HG02852 (cell line): ENCODE data around the gene UVSSA.

Experiments
- ATAC-seq: cut with Tn5 transposase; IDR thresholded peaks from one replicate; pipeline ENCODE4 v1.9.1; 2021; ENCODE audit warnings: mild to moderate bottlenecking, moderate library complexity; ENCODE audit not compliant: unreplicated experiment

UVSSA gene

GRCh38 chr4:1404573-1405253 is 57.7 kb downstream of the UVSSA start:
- no peak for ATAC-seq

DNA sequence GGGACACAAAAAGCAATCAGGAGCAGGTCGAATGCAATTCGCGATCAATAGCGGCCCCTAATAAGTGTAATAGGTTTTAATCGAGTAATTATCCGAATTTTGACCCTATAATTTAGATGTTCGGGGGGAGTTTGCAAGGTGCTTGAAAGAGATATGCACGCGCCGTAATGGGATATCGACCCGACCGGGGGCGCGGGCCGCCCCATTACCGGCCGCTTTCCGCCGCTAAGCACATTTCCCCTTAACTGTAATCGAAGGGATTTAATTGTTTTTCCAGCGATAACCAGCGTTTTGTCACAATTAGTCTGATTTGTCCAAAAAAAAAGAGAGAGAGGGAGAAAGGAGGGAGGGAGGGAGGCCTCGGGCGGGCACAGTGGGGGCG is 58.2 kb downstream of the UVSSA start:
- ATAC-seq = no peak

DNA sequence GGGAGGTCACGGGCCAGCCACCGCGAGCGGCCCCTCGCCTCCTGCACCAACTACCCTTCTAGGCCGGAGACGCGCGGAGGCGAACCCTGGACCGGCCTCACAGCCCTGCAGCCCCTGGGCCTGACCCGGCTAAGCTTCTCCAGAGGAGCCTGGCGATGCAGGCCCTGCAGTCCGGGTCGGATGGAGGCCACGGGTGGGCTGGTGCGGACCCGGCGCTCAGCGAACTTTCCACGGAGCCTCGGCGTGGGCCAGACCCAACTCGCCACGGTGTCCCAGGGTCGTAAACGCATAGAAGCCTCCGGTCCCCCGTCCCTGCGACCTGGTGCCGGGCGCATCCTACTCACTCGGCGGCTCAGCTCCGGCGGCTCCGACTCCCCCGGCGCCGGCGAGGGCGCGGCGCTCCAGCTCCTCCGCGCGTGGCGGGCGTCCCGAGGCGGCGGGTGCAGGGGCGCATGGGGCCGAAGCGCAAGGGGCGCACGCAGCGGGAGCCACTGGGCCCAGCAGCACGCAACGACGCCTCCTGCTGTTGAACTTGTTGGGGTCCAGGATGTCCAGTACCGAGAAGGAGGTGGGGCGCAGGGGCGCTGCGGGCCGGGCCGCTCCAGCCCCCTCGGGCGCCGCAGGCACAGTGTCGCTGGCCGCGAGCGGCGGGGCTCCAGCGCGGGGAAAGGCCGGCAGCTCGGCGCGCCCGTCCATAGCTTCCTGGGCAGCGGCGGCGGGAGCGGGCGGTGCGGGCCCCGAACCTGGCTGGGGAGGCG is 58.8 kb downstream of the UVSSA start:
- ATAC-seq = no peak

GRCh38 chr4:1406394-1406980 is 59.5 kb downstream of the UVSSA start, which contains the start of gene NKX1-1:
TSS of gene NKX1-1 (minus strand) at chr4:1406442. CDS start at chr4:1406442, 0 bp downstream.
- ATAC-seq = no peak

DNA sequence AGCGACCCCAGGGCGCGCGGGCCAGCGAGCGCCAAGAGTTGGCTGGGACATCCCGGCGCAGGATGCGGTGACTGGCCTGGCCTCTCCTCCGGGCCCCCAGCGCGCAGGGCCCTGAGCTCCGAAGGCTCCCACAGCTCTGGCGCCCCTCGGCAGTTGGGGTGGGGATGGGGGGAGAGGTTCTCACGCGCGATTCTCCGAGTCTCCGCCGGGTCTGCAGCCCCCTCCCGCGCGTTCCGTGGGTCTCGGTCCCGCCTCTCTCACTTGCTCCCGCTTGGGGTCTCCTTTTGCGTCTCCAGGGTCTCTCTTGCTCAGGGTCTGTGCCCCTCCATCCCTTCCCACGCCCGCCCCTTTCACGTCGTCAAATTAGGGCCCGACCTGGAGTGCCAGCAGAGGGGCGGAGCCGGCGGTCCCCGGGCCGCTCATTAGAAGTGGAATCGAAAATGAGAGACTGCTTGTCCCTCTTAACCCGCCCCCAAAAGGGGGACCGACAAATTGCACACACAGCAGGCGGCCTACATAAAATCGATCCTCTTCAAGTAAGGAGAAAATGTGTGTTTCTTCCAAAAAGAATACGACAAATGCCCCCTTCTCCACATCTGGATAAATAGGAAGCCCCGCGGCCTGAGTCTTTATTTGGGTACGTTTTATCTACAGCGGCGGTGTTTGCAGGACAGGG is 60.1 kb downstream of the UVSSA start:
- no peak for ATAC-seq

DNA sequence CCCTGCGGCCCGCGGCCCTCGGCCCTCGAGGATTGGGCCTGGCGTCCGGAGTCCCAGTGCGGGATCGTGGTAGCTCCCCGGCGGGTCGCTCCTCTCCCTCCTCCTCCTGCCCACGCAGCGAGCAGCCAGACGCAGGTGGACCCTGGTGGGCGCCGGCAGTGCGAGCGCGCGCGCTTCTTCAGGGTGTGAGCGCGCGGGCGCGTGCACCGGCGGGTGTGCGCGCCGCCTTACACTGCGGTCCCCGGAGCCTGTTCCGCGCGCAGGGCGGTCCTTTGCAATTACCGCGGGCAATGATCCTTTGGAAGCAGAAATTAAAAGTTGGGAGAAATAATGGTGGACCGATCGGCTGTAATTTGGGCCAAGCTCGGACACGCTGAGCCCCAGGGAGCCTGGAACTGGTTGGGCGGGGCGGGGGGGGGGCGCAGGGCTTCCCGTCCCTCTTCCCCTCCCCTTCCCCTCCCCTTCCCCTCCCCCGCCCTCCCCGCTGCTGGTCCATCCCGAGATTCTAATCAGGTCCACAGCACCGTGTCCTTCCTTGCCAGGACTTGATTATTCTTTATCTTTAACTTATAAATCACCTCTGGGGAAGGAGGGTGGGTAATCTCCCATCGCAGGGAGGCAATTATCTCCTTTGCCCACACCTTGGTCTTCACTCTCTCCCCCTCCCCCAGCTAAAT is 60.8 kb downstream of the UVSSA start:
- ATAC-seq = no peak

DNA sequence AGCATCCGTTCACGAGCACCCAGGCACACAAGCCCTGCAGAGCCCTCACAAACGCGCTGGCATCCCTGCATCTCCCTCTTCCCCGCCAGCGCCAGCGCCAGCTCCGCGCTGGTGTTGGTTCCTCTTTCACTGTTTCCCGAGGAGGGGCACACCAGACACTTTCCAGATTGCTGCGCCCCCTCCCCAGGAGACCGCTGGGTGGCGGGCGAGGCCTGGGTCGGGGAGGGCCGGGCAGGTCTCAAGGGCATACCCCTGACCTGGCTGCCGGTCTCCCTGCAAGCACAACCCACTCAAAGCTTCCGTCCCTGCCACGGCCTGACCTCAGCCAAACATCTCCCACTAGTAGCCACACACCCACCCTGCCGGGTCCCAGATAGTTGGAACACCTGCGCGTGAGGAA is 61.4 kb downstream of the UVSSA start:
- no peak for ATAC-seq

GRCh38 chr4:1409079-1409478 is 62.1 kb downstream of the UVSSA start:
- no peak for ATAC-seq

DNA sequence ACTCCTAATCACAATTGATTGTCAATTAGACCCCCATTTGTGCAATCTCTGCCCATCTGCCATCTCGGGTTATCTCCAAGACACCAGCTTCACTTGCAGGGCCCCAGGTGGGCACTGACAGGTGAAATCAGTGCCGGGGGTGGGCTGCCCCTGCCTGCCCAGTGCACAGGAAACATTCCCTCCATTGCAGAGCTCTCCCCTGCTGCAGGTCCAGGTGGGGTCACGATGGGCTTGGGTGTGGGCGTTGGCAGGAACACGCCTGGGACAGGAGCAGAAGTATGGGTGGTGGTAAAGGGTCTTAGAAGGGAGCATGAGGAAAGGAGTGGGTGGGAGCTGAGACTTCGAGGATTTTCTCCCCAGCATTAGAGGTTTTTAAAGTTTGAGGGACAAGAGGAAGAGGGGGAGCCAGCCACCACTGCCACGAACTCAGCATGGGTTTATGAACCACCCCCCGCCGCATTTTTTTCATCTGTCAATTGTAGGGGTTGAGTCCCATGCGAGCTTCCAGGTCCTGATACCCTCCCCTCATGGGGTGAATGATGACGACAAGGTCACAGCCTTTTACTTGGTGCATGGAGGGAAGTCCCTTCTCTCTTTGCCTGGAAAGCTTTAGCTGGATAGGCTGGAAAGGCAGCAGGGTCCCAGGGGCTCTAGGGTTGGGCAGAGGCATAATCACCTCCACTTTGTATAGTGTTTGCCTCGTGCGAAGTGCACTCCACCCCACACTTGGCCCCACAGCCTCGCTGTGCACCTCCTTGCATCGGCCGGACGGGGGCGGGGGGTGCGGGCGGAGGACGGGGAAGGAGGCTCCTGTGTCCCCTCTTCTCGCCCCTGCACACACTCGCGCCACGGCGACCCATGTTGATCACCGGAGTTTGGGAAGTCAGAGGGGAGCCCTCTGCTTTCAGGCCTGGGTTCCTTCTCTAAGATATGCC is 62.8 kb downstream of the UVSSA start:
- no peak for ATAC-seq

- no peak for ATAC-seq
These were observed 63.7 kb downstream of the UVSSA start for GRCh38 chr4:1410491-1411325.

DNA sequence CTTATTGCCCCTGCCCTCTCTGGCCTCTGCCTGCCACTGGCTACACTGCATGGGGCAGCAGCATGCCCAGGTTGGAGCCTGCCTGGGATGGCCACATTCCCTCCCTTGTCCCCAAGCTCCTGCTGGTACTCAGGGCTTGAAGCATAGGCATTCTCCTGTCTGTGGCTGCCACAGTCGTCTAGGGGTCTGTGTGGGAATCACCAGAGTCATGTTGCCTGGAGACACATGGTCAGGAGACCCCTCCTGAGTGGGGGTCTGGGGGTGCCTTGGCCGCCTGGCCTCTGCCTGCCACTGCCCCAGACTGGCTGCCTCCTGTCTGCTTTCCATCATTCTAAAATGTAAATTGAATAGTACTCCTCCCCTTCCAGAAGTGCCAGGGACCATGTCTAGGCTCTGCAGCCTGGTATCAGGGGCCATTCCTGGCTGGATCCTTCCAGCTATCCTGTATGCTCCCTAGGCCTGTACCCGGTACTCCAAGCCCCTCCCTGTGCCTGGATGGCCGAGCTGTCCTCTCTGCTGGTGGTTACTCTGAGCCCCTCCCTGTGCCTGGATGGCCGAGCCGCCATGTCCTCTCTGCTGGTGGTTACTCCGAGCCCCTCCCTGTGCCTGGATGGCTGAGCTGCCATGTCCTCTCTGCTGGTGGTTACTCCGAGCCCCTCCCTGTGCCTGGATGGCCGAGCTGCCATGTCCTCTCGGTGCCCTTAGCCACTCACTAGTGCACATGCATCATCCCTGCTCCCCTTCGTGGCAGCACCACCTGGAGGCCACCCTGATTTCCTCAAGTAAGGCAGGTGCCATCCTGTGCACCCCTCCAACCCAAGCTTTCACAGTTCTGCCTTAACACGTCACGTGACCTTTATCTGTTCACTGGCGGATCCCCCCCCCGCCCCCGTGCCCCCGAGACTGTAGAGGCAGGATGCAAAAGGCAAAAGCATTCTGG is 64.7 kb downstream of the UVSSA start:
- no peak for ATAC-seq

DNA sequence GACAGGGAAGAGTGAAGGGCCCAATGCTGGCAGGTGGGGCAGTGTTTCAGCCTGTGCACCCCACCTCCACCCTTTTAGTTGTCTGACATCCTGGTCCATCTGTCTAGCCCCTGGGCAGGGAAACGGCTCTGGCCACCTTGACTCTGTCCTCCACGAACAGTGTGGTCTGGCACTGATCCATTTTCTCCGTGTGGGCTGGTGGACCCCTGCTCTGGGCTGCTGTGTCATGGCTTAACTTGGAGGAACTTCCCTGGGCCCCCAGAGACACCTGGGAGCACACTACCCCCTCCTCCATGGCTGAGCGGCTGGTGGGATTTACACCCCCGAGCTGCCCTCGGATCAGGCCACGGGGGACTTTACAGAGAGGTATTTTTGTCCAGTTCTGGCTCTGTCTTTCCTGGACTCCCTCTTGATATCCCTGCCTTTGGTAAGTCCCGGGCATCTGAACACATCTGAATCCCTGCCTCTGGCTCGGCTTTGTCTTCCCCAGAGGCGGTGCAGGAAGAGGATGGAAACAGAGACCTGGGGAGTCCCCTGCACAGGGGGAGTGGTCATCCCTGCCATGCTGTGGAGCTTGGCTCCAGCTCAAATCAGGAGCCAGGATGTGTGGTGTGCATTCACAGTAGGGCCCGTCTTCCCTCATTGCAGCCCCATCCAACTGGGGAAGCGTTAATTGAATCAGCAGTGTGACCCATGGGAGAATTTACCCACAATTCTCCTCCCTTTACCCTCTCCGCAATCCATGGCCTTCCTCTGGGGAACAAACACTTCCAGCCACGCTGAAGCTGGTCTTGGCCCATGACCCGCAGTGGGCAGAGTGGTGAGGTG is 65.6 kb downstream of the UVSSA start:
- no peak for ATAC-seq

DNA sequence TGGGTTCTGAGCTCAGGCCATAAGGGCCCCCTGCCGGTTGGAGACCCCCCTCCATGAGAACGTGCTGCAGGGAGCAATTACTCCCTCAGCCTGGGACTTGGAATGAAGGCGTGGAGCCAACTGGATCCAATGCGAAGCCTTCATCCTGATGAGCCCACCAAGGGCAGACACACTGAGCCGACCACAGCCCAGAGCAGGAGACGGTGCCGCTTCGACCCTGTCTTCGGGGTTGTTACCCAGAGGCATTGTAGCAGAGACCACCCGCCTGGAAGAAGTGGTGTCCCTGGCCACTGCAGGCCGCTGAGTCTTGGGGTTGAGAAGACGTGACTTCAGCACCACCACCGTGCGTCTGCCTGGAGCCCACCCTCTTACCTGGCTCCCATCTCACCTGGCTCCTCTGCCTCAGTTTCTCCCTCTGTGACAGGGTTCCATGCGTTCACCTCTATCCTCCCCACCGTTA is 66.2 kb downstream of the UVSSA start:
- ATAC-seq = no peak

- no peak for ATAC-seq
These were observed 66.9 kb downstream of the UVSSA start for GRCh38 chr4:1413687-1414479.

- no peak for ATAC-seq
These were observed 68.0 kb downstream of the UVSSA start for GRCh38 chr4:1414831-1415680.
